Aorta (tissue), 5 donors: Measurements from ENCODE around the gene FITM1. TPM values are rescaled to one million over a fixed set of nuclear protein-coding genes. Genes with fewer than 3 reads are reported as not detected.

ENCODE experiments used
- ATAC-seq: fragments of 200-7000 bp; cut with Tn5 transposase; one replicate; pipeline ENCODE4 v1.9.1; 2022; ENCODE audit warnings: moderate library complexity; ENCODE audit not compliant: low FRiP score
- DNase-seq, 2 donors: peaks; one replicate each; pipeline ENCODE4 v3.0.0-alpha.2; 2020
- H3K27ac ChIP-seq, 2 donors: one replicate each; pipeline ENCODE4 v1.5.1; 2013; ENCODE audit warnings: low read length in 2 of 2, mild to moderate bottlenecking in 2 of 2, moderate library complexity in 2 of 2, control low read depth in 1 of 2, inconsistent platforms in 1 of 2, low read depth in 1 of 2
- H3K27me3 ChIP-seq, 2 donors: one replicate each; pipeline ENCODE4 v1.6.1; 2013; ENCODE audit warnings: control low read depth in 1 of 2, low read length in 1 of 2, mild to moderate bottlenecking in 1 of 2, moderate library complexity in 1 of 2; ENCODE audit not compliant: insufficient read depth in 2 of 2, control insufficient read depth in 1 of 2
- H3K36me3 ChIP-seq, 2 donors: one replicate each; pipeline ENCODE4 v1.6.1; 2013; ENCODE audit warnings: control low read depth in 1 of 2, low read length in 1 of 2, mild to moderate bottlenecking in 1 of 2; ENCODE audit not compliant: insufficient read depth in 2 of 2, control insufficient read depth in 1 of 2
- H3K4me1 ChIP-seq, 2 donors: one replicate each; pipeline ENCODE4 v1.6.1; 2013; ENCODE audit warnings: low read length in 2 of 2, control low read depth in 1 of 2, mild to moderate bottlenecking in 1 of 2, moderate library complexity in 1 of 2; ENCODE audit not compliant: insufficient read depth in 2 of 2, control insufficient read depth in 1 of 2
- H3K4me3 ChIP-seq, 2 donors: one replicate each; pipeline ENCODE4 v1.5.1; 2013; ENCODE audit warnings: low read length in 2 of 2, control low read depth in 1 of 2, mild to moderate bottlenecking in 1 of 2
- H3K9me3 ChIP-seq: one replicate; pipeline ENCODE4 v1.6.1; 2013; ENCODE audit warnings: mild to moderate bottlenecking, low read length; ENCODE audit not compliant: control insufficient read depth
- WGBS, 2 donors: extraction: QIAGEN DNeasy Blood & Tissue Kit; methylation state at CpG; one replicate each; pipeline ENCODE4 v1.1.7; 2013; 5-methylcytosine and 5-hydroxymethylcytosine counted together
- intact Hi-C, 2 donors: fragments of 100-400 bp; cut with DNase I; formaldehyde crosslinking; loops; one replicate each; pipeline versions ENCODE4 v1.14.2 to v1.15.0; 2022
- polyA plus RNA-seq, 2 donors: library from polyadenylated mRNA; stranded (reverse); fragments of 200-250 nt; gene quantifications; one replicate each; pipeline ENCODE4 v1.2.3, GENCODE V29; 2013
- total RNA-seq, 2 donors: library from RNA; stranded (reverse); fragmentation: NEBNext Ultra II Directional; extraction: Animal tissue kit (Norgen Biotek cat#: 25700); gene quantifications; one replicate each; pipeline ENCODE4 v1.2.1, GENCODE V29; 2021
- donor health status: healthy with polysubstance abuse.
- donor health status: Bipolar disorder and iron deficiency.
- donor health status: DM: no; HTN: no; CAD: no.
- donor health status: DM: no; HTN: no; CAD: no.
- donor health status: DM: yes; HTN: yes; CAD: no.

Gene FITM1
- total and polyA plus RNA-seq, 4 donors, result 0.56 to 0.75 (median 0.71) TPM; not detected in 1

GRCh38 chr14:24147761-24148428, 17.4 kb downstream of the FITM1 start:
- intact Hi-C loops, result loop anchor here (2.0 to 5.0 kb wide), 2 partner anchors 36 to 219 kb away; partner anchors contain the start of genes DCAF11 (in 1 of the 2) and NRL (in 1 of the 2)
- ATAC-seq, result no peak
- peak overlapping the region; percentile 46 to 52 for H3K4me3 ChIP-seq
- H3K27me3 ChIP-seq, result no peaks in the 10 kb centered on the region
- peak overlapping the region in 1 of 2 donors; percentile 43 for H3K27ac ChIP-seq
- WGBS, 2 donors, result 6 to 7% methylated on average over 29 of the region's 29 CpGs
- H3K36me3 ChIP-seq, result peaks cover 0 to 3% of the 10 kb centered on the region in 2 donors
- DNase-seq, result no peak
- H3K4me1 ChIP-seq, result no peaks in the 10 kb centered on the region
- H3K9me3 ChIP-seq, result no peaks in the 10 kb centered on the region

- H3K9me3 ChIP-seq, result no peaks in the 10 kb centered on the region
- no peaks in the 10 kb centered on the region for H3K4me1 ChIP-seq
- H3K27me3 ChIP-seq, result no peaks in the 10 kb centered on the region
- ATAC-seq (no peak), DNase-seq (peak in 1 of 2 donors; percentile 40)
- WGBS, 2 donors, result 91 to 95% methylated on average over 3 of the region's 3 CpGs
- intact Hi-C loops, result loop anchor here in 1 of 2 donors (5.0 kb wide), 1 partner anchor 37 kb away; the partner anchor contains the start of genes DCAF11 and NRL
- H3K4me3 ChIP-seq, result no peak overlapping the region
- H3K27ac ChIP-seq, result no peak overlapping the region
- peaks cover 0 to 3% of the 10 kb centered on the region in 2 donors for H3K36me3 ChIP-seq
Measured at GRCh38 chr14:24149302-24149969, 19.0 kb downstream of the FITM1 start.

GRCh38 chr14:24150061-24150460, 19.6 kb downstream of the FITM1 start:
- Histone ChIP-seq H3K4me1 (no peaks in the 10 kb centered on the region), H3K27me3 (no peaks in the 10 kb centered on the region), H3K9me3 (no peaks in the 10 kb centered on the region), H3K27ac (no peak overlapping the region), H3K4me3 (no peak overlapping the region), H3K36me3 (peaks cover 2 to 3% of the 10 kb centered on the region in 2 donors)
- DNase-seq (peak in 1 of 2 donors; percentile 47), ATAC-seq (no peak)
- intact Hi-C loops, result no loop called here
- 86 to 88% methylated on average over 9 of the region's 9 CpGs for WGBS, 2 donors

- WGBS, 2 donors, result 86 to 90% methylated on average over 9 of the region's 9 CpGs
- no peaks in the 10 kb centered on the region for H3K9me3 ChIP-seq
- no peaks in the 10 kb centered on the region for H3K27me3 ChIP-seq
- H3K36me3 ChIP-seq, result peaks cover 5 to 8% of the 10 kb centered on the region in 2 donors
- H3K4me3 ChIP-seq, result no peak overlapping the region
- DNase-seq (no peak), ATAC-seq (no peak)
- intact Hi-C loops, result no loop called here
- H3K27ac ChIP-seq, result no peak overlapping the region
- H3K4me1 ChIP-seq, result no peaks in the 10 kb centered on the region
Measured at GRCh38 chr14:24150567-24150966, 20.1 kb downstream of the FITM1 start.

- peaks cover 5 to 11% of the 10 kb centered on the region in 2 donors for H3K36me3 ChIP-seq
- intact Hi-C loops, result no loop called here
- WGBS, 2 donors, result 82 to 85% methylated on average over 9 of the region's 9 CpGs
- no peaks in the 10 kb centered on the region for H3K9me3 ChIP-seq
- no peak overlapping the region for H3K4me3 ChIP-seq
- DNase-seq, result no peak
- H3K4me1 ChIP-seq, result no peaks in the 10 kb centered on the region
- H3K27me3 ChIP-seq, result no peaks in the 10 kb centered on the region
- H3K27ac ChIP-seq, result no peak overlapping the region
- ATAC-seq, result no peak
Measured at GRCh38 chr14:24150993-24151392, 20.5 kb downstream of the FITM1 start.

DNA sequence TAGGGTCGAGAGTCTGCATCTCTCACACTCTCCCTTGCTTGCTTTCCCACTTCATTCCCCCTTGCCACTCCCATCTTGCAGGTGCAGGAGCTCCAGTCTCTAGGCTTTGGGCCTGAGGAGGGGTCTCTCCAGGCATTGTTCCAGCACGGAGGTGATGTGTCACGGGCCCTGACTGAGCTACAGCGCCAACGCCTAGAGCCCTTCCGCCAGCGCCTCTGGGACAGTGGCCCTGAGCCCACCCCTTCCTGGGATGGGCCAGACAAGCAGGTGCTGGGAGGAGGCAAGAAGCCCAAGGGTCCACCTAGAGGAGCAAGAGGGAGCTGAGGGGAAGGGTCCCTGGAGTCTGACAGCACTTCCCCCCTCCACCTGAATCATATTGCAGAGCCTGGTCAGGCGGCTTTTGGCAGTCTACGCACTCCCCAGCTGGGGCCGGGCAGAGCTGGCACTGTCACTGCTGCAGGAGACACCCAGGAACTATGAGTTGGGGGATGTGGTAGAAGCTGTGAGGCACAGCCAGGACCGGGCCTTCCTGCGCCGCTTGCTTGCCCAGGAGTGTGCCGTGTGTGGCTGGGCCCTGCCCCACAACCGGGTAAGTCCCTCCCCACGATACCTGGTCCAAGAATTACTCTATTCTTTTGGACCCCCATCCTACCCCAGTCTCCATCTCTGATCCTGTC, 21.1 kb downstream of the FITM1 start:
- WGBS, 2 donors, result 92 to 94% methylated on average over 16 of the region's 16 CpGs
- ATAC-seq (no peak), DNase-seq (peak in 1 of 2 donors; percentile 68)
- H3K4me3 ChIP-seq, result no peak overlapping the region
- no peaks in the 10 kb centered on the region for H3K9me3 ChIP-seq
- H3K27ac ChIP-seq, result no peak overlapping the region
- H3K36me3 ChIP-seq, result peaks cover 5 to 11% of the 10 kb centered on the region in 2 donors
- no peaks in the 10 kb centered on the region for H3K27me3 ChIP-seq
- no peaks in the 10 kb centered on the region for H3K4me1 ChIP-seq
- intact Hi-C loops, result no loop called here

DNA sequence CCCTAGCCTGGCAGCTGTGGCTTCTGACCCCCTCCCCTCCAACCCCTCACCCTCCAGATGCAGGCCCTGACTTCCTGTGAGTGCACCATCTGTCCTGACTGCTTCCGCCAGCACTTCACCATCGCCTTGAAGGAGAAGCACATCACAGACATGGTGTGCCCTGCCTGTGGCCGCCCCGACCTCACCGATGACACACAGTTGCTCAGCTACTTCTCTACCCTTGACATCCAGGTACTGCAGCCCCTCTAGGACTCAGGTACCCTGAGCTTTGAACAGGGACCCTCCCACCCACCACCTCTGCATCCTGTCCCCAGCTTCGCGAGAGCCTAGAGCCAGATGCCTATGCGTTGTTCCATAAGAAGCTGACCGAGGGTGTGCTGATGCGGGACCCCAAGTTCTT, 24.6 kb downstream of the FITM1 start:
- 92 to 94% methylated on average over 10 of the region's 10 CpGs for WGBS, 2 donors
- Histone ChIP-seq H3K9me3 (no peaks in the 10 kb centered on the region), H3K36me3 (peaks cover 5 to 16% of the 10 kb centered on the region in 2 donors), H3K27me3 (no peaks in the 10 kb centered on the region), H3K4me3 (no peak overlapping the region), H3K4me1 (no peaks in the 10 kb centered on the region), H3K27ac (no peak overlapping the region)
- no peak for ATAC-seq
- intact Hi-C loops, result no loop called here
- DNase-seq, result no peak

GRCh38 chr14:24156840-24157239, 26.4 kb downstream of the FITM1 start:
- 89 to 91% methylated on average over 1 of the region's 1 CpG for WGBS, 2 donors
- H3K9me3 ChIP-seq, result no peaks in the 10 kb centered on the region
- H3K4me1 ChIP-seq, result no peaks in the 10 kb centered on the region
- no peaks in the 10 kb centered on the region for H3K27me3 ChIP-seq
- ATAC-seq, result no peak
- no peak for DNase-seq
- H3K27ac ChIP-seq, result no peak overlapping the region
- intact Hi-C loops, result no loop called here
- H3K36me3 ChIP-seq, result peaks cover 5 to 14% of the 10 kb centered on the region in 2 donors
- no peak overlapping the region for H3K4me3 ChIP-seq
